GM12891 (cell line): ENCODE results near the gene TEAD1.

Source experiments
- PAX5 ChIP-seq: IDR thresholded peaks from 2 replicates; pipeline ENCODE4 v1.6.1; 2011; ENCODE audit warnings: low read length, moderate library complexity, mild to moderate bottlenecking; ENCODE audit not compliant: insufficient read depth, severe bottlenecking
- POLR2A ChIP-seq: IDR thresholded peaks from 2 replicates; pipeline ENCODE4 v1.6.1; 2011; ENCODE audit warnings: low read depth, low read length, control low read depth
- POLR2AphosphoS5 ChIP-seq: IDR thresholded peaks from 2 replicates; pipeline ENCODE4 v1.6.1; 2011; ENCODE audit warnings: low read depth, low read length, control low read depth
- POU2F2 ChIP-seq: IDR thresholded peaks from 2 replicates; pipeline ENCODE4 v1.6.1; 2011; ENCODE audit warnings: low read depth, mild to moderate bottlenecking, control low read depth, low read length, moderate library complexity
- TAF1 ChIP-seq: IDR thresholded peaks from 2 replicates; pipeline ENCODE4 v1.6.1; 2011; ENCODE audit warnings: low read depth, low read length, control low read depth

GRCh38 chr11:12993626-12994025, 319.4 kb downstream of the TEAD1 start:
- TF ChIP-seq POLR2A: no peak
- TF ChIP-seq POLR2AphosphoS5: no peak
- no peak for TF ChIP-seq POU2F2
- TF ChIP-seq TAF1: no peak
- no peak for TF ChIP-seq PAX5
